HEK293T (cell line): ENCODE data around the gene APBA3.

ENCODE experiments used
- ELF4 ChIP-seq: fragments of 450-650 bp; IDR thresholded peaks from 2 replicates; pipeline ENCODE4 v1.6.1; 2017; ENCODE audit warnings: antibody characterized with exemption
- SUZ12 ChIP-seq: fragments of 450-650 bp; IDR thresholded peaks from 2 replicates; pipeline ENCODE4 v1.6.1; 2016; ENCODE audit warnings: mild to moderate bottlenecking
- ZNF384 ChIP-seq: fragments of 450-650 bp; IDR thresholded peaks from 2 replicates; pipeline ENCODE4 v1.6.1; 2016

DNA sequence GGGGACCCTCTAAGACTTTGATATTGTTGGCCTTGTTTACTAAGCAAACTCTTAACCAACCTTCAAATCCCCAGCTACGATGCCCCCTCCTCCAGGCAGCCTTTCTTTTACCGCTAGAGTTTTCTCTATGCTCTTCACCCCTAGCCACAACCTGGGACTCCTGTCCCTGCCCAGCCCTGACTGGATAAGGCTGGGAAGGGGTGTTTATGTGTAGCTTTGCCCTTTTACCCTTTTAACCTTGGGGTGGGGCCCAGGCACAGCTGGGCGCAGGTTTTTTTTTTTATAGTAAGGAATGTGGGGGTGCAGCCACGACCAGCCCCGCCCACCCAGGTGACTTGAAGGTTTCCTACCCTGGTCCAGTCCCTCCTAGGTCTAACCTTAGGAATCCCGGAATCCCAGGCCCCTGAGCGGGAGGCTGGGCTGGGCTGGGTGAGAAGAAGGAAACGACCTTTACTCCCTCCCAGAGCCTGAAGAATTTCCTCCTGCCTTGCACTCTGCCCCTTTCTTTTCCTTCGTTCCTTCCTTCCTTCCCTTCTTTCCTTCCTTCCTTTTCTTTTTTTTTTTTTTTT lies 41.1 kb downstream of the APBA3 start:
- TF ChIP-seq ZNF384, result no peak
- no peak for TF ChIP-seq SUZ12
- TF ChIP-seq ELF4, result no peak
